HG03139 (cell line): ENCODE results near the gene TMEM212.
"Not testable (repeated sequence)": the region's sequence is repeated elsewhere in the genome, so short reads cannot be mapped to it uniquely, and the experiment has no call there.

Experiments
- ATAC-seq: cut with Tn5 transposase; IDR thresholded peaks from one replicate; pipeline ENCODE4 v1.9.1; 2021; ENCODE audit not compliant: unreplicated experiment

Gene TMEM212

DNA sequence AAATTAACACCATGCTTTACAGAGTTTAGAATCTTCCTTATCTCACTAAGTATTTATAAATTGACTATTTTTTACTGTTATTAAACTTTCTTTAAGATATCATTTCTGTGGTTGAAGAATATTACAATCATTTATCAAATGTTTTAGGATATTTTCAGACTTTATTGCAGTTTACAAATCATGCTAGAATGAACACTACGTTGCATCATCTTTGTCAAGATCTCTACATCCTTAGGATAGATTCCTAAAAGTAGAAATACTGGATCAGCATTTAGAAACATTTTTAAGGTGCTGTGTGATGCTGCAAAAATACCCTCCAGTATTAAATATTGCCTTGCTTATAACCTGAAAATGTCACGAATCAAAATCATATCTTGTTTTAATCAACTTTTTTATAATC, 30.3 kb upstream of the TMEM212 start:
- ATAC-seq: no peak

DNA sequence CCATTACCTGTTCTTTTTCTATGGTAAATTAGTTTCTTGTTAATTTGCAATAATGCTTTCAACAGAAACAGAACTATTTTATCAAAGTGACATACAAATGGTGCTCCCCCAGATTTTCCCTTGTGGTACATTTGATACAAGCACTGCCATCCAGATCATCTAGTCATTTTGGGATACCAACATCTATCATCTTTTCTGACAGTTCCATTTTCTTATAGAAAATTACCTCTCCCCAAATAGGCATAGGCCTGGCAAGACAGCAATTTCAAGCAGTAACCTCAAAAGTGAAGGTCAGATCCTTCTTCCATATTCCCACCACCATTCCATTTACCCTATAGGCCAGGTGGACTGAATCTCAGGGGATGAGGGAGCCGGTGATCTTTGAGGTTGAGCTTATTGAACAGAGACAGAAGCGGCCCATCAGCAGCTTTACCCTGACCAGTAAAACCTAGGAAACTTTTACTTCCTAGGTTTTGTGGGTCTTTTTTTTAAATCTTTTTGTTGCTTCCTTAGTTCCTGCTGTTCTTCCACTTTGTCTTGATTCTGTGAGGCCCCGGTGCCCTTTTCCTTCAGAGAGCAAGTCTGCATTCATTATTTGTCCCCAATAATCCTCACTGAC, 29.8 kb upstream of the TMEM212 start:
- ATAC-seq: no peak

DNA sequence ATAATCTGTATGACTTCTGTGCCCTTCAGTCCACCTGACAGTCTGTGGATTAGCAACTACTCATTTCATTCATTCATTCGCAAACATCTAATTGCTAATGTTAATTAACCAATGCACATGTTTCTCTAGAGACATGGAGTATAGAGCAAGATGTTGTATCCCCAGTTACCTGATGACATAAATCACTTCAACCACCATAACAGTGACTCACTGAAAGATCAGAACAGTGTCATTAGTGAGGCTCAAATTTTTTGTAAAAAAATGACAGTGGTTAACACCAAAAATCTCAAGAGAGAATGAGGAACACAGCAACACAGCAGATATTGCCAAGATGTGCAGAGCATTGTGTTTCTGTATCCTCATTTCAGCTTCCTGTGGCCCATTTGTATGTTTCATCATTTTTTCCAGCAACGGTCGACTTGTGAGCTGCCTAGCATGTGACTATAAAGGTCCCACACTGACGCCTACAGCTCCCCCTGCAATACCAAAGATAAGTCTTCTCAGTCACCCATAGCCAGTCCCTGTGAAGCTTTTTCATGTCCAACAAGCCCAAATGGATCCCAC, 29.2 kb upstream of the TMEM212 start:
- ATAC-seq: no peak

DNA sequence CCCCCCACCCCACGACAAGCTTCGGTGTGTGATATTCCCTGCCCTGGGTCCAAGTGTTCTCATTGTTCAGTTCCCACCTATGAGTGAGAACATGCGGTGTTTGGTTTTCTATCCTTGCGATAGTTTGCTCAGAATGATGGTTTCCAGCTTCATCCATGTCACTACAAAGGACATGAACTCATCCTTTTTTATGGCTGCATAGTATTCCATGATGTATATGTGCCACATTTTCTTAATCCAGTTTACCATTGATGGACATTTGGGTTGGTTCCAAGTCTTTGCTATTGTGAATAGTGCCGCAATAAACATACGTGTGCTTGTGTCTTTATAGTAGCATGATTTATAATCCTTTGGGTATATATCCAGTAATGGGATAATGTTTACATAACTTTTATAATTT, 28.5 kb upstream of the TMEM212 start:
- ATAC-seq: not testable (repeated sequence)

DNA sequence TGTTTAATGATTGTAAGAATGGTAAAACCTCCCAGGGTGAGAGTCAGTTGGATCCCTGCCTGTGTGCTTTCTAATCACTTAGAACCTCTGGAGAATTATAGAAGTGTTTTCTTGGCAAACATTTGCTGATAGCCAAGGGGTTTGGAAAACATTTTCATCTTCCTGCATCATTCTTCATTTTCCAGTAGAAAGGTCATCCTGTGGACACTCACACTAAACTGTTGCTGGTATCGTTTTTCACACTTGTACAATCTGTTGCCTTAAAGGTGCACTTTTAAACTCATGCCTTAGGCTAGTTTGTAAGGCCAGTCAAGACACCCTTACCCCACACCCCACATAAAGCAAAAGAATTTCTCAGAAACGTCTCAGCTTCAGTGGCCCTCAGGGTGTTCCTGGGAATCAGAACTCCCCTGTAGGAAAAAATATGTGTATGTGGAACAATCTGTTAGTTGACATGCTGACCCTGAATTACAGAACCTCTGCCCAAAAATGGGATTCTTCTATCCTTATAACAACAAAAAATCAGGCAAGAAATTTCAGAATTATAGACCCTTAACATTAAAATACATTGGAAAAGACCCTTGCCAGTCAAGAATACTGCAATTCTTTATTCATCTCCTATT, 27.1 kb upstream of the TMEM212 start:
- no peak for ATAC-seq

DNA sequence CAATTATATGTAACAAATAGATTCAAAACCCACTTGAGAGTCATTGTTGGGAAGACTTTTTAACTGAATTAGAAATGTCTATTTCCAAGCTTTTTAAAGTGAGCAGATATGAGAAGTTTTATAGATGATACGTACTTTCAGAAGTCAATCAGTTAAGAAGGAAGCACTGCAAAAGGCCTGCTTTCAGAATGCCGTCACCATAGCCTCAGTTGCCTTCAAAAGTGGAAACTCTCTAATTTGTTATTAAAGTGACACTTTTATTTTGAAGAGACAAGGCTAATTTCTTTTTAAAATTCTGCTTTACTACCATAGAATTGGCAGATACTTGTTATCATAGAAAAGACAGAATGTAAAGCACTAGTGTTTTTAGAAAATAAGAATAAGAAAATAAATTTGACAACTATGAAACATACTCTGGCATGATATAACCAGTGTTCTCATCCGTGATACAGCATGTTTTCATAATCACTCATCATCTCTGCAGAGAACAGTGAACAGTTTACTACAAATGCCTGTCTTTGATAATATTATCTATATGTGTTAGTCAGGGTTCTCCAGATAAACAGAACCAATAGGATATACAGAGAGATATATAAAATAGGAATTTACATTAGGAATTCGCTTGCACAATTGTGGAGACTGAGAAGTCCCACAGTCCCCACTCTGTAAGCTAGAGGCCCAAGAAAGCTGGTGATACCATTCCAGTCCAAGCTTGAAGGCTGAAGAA, 25.9 kb upstream of the TMEM212 start:
- ATAC-seq: no peak

DNA sequence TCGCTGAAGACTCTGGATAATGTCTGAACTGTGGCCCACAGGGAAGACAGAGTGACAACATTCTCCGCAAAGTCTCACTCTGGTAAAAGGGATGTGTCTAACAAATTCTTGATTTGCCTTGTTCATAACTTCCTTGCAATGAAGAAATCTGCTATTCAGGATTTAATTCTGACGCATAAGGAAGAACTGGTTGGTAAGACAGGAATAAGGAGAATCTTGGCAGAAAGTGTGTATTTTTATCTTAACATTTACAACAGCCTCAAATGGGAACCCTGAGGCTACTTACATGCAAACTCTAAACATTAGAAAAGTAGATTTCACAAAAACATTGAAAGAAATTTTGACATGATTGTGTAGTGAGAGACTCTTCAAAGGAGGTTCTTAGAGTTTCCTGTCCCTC, 22.1 kb upstream of the TMEM212 start:
- no peak for ATAC-seq

DNA sequence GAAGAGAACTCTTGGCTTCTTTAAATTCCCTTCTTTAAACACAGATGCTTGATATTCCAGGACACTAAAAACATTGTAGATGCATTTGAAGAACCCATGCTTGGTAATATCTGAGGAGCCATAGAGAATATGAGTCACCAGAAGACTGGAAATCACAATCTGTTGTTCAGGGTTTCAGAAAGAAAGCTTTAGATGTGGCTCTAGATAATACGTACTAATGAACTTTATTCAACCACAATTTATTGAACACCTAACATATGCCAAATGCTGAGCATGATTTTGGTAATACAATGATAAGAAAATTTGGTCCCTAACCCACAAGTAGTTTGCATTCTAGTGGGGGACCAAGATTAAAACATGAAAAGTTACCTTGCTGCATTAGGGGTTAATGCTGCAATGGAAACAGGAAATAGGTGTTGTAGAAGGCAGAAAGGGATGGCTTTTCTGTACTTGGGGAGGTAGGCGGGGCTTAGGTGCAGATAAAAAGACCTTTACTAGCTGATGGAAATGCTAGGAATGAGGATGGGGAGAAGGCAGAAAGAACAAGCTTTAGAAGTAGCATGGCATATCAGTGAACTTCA, 21.3 kb upstream of the TMEM212 start:
- ATAC-seq: no peak

DNA sequence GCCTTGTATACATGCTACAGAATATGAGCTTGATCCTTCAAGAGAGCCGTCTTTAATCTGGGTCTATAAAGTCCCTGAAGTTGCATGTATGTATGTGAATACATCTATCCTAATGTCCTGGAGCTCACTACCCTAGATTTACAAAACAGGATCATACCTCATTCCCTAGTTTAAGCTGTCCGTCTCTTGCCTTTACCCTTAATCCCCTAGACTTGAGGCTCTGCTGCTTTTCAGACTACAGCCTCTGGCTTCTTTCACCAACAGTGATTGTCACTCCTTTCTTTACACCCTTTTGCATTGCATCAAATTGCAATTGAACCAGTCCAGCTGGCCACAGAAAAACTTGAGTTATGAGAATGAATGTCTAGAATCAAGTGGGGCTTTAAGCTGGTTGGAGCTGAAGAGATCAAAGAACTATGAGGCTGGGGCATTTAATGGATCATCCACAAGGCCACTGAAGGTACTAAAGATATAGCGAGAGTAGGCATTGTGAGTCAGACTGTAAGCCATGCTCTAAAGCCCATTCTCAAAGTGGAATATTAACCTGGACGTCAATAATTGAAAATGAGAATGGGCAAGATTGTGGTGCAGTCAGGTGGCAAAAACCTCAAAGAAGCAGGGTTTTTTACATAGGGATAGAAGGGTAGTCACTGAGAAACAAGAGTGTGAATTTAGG, 20.6 kb upstream of the TMEM212 start:
- peak; percentile 72 for ATAC-seq

DNA sequence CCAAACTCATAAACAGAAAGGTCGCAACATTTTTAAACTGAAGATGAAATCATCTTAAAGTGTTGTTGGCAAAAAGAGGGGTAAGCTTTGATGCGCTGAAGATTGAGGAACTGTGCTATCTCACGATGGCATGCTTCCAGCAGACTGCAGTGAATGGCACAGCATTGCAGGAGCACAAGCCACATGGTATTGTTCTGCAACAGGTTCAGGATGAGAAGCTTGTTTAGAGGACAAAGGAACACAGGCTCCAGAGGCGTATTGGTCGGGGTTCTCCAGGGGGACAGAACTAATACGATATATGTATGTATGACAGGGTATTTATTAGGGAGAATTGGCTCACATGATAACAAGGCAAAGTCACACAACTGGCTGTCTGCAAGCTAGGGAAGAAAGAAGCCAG, 19.0 kb upstream of the TMEM212 start:
- no peak for ATAC-seq

DNA sequence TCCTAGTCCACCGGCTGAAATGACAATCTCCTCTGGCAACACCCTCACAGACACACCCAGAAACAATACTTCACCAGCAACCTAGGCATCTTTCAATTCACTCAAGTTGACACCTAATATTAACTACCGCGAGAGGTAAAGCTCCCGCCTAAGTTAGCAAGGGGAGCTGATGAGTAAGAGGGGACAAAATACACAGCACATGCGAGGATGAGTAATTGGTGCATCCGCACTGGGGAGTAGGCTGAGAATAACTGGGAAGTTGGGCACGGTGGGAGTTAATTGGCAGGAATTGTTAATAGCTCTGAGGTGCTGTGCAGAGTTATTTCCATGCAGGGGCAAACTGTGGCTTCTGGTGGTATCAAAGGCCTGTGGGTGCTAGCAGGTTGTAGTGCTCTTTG, 18.3 kb upstream of the TMEM212 start:
- no peak for ATAC-seq

DNA sequence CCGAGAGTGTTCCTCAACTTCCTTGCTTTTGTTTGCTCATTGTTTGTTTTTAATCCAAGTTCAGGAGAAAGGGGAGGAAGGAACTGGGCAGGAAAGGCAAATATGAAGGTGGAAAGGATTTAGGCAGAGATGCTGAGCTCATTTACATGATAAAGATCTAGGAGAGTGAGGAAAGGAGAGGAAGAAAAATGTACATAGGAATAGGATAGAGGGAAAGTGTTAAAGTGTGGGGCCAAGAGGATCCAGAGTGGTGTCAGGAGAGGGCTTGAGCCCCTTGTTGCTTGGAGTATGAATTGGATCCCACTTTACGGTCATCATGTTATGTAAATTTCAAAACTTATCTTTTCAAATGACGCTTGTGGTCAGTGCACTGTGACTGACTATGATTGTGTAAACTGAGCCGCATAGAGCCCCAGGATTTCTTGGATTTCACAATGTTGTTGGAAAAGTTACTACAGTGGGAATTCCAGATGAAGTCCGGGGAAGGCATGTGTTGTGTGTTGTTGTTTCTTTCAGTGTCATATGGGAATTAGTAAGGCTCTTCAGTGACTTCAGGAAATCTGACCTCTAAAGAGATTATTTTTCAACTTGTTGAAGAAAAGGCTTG, 17.8 kb upstream of the TMEM212 start:
- no peak for ATAC-seq

DNA sequence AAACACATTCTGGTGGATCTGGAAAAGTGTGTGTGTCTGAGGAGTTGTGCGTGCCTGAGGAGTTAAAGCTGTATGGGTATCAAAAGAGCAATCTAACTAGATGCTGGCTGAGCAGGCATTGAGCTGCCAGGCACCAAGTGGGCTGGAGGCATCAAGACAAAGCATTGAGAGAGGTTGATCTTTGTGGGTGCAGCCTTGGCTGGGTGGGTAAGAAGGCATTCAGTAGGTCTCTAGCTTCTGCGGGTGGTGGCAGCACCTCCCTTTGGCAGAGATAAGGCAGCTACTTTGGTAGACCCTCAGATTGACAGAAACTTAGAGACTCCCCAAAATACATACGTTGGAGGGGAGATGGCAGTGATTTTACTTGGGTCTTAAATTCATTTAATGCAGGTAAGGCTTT, 15.8 kb upstream of the TMEM212 start:
- ATAC-seq: no peak

DNA sequence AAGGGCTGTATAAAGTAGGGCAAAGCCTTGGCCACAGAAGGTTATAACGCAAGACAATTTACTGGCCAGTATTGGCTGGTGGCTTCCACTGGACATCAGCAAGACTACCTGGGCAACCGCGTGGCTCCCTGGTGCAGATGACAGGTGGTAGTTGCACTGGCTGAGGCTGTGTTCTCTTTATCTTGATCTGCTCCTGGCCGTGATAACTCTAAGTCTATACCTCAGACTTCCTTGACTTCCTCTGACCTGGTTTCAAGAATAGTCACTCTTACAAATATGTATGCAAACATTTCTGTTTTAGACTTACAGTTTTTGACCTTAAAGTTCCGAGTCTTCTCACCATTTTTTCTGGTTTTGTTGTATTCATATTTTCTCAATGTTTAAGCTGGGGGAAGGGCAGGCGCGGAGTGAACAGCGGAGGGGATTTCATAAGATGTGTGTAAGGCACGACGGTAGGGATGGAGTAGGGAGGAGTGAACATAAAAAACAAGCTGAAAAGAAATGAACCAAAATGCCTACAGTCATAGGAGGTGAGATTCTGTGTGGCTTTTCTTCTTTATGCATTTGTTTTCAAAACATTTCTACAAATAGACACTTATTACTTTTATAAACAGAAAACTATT, 15.2 kb upstream of the TMEM212 start:
- no peak for ATAC-seq

DNA sequence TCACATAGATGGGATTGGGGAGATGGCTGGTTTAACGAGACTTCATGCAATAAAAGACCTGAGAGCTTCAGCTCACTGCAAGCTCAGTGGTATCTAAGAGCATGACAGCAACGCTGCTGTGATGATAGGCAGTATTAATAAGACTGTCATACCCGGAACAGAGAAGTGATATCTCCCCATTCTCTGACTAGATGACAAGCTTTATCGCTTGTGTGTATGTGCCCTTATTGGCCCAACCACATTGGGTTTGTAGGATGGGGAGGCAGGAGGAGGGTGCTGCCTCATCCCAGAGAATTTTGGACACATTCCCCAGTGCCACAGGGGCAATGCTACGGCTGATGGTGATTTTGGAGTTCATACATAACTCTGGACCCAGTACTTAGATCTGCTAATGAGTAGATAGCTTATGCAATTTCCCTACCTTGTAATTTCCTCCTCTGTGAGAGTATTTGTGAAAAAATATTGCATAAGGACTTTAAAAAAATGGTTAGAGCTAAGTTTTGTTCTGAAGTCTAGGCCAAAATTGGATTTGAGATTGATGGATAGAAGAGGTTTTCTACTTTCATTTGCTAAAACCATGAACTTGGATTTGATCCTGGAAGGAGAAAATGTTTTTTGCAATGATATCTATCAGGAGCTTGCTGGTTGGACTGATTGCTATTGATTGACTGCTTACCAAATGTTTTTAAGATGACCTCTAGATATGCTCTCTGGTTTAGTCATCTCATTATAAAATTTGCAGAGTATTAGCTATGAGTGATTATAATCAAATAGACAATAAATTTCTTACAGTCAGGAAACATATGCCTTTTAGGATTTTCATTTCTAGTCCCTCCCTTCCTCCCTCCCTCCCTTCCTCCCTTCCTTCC, 14.0 kb upstream of the TMEM212 start:
- ATAC-seq: no peak

DNA sequence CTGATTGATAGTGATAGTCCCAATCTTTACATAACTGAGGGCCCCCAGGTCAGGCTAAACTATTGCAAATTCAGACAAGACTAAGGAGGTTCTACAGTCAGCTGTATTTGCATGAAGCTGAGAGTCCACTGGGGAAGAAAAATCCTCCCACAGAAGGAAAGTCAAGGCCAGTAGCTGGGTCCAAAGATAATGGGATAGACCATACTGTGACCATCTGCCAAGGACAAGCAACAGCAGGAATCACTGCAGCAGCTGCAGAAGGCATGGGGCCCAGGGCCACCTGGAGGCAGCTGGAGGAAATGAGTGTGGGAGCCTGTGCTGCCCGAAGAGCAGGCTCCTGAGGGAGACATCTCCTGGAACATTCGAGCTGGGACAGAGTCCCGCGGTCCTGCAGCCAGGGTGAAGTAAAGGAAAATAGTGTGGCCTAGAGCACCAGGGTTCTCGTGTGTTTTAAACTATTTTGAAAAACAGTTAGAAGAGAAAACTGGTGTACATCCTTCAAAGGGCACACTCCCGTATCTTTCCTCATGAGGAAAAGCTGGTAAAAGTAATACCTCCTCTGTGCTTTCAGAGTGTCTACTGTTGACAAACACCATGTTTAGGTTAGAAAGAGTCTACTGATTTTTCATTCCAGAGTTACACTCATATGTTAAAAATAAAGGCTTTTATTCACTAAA, 13.2 kb upstream of the TMEM212 start:
- no peak for ATAC-seq

DNA sequence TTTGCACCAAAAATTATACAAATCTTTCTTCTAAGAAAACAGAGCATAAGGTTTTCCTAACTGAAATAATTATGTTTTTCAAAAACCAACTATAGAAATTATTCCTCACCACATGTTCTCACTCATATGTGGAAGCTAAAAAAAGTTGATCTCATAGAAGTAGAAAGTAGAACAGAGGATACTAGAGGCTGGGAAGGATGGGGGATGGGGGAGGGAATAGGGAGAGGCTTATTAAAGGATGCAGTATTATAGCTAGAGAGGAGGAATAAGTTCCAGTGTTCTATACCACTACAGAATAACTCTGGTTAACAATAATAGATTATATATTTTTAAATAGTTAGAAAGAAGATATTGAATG, 12.7 kb upstream of the TMEM212 start:
- no peak for ATAC-seq

DNA sequence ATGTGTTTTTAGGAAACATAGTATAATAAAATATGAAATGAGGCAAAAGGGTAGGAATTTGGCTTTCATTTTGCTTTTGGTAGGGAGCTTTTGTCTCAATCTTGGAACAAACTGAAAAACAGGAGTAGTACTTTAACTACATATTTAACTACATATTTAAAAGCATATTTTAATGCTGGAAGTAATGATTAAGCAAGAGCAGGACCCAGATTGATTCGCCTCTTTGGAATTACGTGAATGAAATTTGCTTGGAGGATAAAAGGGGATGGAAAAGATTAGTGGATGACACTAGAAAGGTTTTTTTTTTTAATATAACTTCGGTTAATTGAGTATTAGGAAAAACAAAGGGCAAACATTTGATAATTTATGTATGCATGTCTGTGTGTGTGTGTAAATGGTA, 11.2 kb upstream of the TMEM212 start:
- no peak for ATAC-seq

DNA sequence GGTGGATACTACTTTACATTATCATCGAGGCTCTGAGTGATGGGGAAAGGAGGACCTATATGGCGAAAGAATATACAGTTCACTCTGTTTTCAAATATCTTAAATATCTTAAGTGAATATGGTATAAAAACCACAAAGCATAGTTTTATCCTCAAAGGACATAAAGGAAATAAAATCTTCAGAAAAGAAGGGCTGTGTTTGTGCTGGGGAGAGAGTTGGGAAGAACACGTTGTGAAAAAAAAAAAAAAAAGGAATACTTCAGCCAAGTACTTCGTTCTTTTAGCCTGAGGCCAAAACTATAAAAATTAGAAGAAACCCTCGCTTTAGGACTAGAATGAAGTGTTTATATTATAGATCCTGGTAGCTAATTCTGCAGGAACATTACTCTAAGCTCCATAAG, 10.2 kb upstream of the TMEM212 start:
- ATAC-seq: no peak
